Anterior cingulate cortex (tissue), 58 donors: Measurements from ENCODE around the gene COQ2.
A peak's percentile ranks its signal among the peaks of the same experiment; 100 is the strongest.
"Not testable (repeated sequence)": the region's sequence is repeated elsewhere in the genome, so short reads cannot be mapped to it uniquely, and the experiment has no call there.

Experiments used
- DNase-seq, 58 donors: peaks; one replicate each; lab custom pipeline; 2025; lab: John Stamatoyannopoulos, UW

COQ2 gene

GRCh38 chr4:83285055-83285407 lies 433 bp upstream of the COQ2 start:
- DNase-seq: peak in 8 of 58 donors; percentile 0 to 44 (median 24)

GRCh38 chr4:83283181-83283580 lies 1.4 kb downstream of the COQ2 start:
- DNase-seq: no peak

GRCh38 chr4:83282049-83282535 lies 2.5 kb downstream of the COQ2 start:
- peak in 9 of 58 donors; percentile 2 to 42 (median 8) for DNase-seq

GRCh38 chr4:83281307-83281706 lies 3.3 kb downstream of the COQ2 start:
- no peak for DNase-seq

- no peak for DNase-seq
These were observed 8.1 kb downstream of the COQ2 start for GRCh38 chr4:83276299-83277040.

- not testable (repeated sequence) for DNase-seq
These were observed 10.7 kb downstream of the COQ2 start for GRCh38 chr4:83273926-83274325.

GRCh38 chr4:83272900-83273299 lies 11.7 kb downstream of the COQ2 start:
- DNase-seq: no peak

GRCh38 chr4:83269256-83269655 lies 15.3 kb downstream of the COQ2 start:
- DNase-seq: no peak

GRCh38 chr4:83268491-83268890 lies 16.1 kb downstream of the COQ2 start:
- DNase-seq: no peak

- no peak for DNase-seq
These were observed 16.6 kb downstream of the COQ2 start for GRCh38 chr4:83267830-83268475.

- DNase-seq: no peak
These were observed 17.3 kb downstream of the COQ2 start for GRCh38 chr4:83267121-83267829.

- no peak for DNase-seq
These were observed 17.9 kb downstream of the COQ2 start for GRCh38 chr4:83266689-83267088.

- DNase-seq: no peak
These were observed 21.5 kb downstream of the COQ2 start for GRCh38 chr4:83263106-83263505.

- no peak for DNase-seq
These were observed 21.9 kb downstream of the COQ2 start for GRCh38 chr4:83262682-83263081.

- DNase-seq: no peak
These were observed 23.3 kb downstream of the COQ2 start for GRCh38 chr4:83261307-83261706.

- DNase-seq: no peak
These were observed 25.0 kb downstream of the COQ2 start for GRCh38 chr4:83259586-83259985.

- no peak for DNase-seq
These were observed 26.1 kb downstream of the COQ2 start for GRCh38 chr4:83258461-83258860.

- DNase-seq: no peak
These were observed 26.8 kb downstream of the COQ2 start for GRCh38 chr4:83257811-83258210.

- no peak for DNase-seq
These were observed 29.0 kb downstream of the COQ2 start for GRCh38 chr4:83255584-83255983.

GRCh38 chr4:83252782-83253405 lies 31.7 kb downstream of the COQ2 start:
- DNase-seq: peak in 19 of 58 donors; percentile 2 to 35 (median 15)

GRCh38 chr4:83251447-83251830 lies 33.2 kb downstream of the COQ2 start:
- no peak for DNase-seq
